ENCODE measurements around the gene UPF3B.
"Not testable (repeated sequence)": the region's sequence is repeated elsewhere in the genome, so short reads cannot be mapped to it uniquely, and the experiment has no call there.

The UPF3B gene, protein sequence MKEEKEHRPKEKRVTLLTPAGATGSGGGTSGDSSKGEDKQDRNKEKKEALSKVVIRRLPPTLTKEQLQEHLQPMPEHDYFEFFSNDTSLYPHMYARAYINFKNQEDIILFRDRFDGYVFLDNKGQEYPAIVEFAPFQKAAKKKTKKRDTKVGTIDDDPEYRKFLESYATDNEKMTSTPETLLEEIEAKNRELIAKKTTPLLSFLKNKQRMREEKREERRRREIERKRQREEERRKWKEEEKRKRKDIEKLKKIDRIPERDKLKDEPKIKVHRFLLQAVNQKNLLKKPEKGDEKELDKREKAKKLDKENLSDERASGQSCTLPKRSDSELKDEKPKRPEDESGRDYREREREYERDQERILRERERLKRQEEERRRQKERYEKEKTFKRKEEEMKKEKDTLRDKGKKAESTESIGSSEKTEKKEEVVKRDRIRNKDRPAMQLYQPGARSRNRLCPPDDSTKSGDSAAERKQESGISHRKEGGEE

DNA sequence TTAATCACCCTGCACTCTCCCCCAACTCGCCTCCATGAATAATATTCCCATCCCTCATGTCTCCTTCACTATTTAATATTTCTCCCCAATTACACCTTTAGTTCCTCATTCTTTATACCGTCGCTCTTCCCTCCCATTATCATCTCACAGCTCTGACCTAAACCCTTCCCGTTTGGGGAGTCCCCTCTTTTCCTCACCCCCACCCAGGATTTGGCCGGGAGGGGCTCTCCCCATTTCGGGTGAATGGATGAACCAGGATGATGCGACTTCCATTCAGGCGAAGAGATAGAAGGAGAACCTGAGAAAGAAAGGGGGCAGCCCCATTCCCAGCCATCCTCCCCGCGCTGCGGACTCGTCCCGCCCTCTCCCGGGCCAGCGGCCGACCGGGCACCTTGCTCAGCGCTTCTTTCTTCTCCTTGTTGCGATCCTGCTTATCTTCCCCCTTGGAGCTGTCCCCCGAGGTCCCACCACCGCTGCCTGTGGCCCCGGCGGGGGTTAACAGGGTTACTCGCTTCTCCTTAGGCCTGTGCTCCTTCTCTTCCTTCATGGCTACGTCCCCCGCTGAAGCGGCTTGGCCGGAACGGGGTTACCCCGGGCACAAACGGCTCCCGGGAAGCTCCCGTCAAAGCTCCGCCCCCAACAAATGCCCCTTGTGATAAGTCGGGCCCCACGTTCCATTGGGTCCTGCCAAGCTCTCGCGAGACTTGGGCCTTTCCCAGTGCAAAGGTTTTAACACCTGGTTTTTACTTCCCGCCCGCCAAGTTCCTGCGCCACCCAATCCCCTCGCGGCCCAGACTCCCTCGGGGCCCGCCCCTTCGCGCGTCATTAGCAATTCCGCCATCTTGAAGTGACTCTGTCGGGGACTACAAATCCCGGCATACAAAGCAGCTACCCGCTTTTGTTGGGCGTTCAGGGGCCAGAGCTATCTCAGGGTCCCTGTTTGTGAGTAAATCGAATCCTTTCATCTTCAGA lies at the start of gene UPF3B:
TSS of gene UPF3B (minus strand) at position 582 of the 972 bp plus-strand sequence. CDS start at position 547, 35 bp downstream.
- DNase-seq: peak; percentile 96

DNA sequence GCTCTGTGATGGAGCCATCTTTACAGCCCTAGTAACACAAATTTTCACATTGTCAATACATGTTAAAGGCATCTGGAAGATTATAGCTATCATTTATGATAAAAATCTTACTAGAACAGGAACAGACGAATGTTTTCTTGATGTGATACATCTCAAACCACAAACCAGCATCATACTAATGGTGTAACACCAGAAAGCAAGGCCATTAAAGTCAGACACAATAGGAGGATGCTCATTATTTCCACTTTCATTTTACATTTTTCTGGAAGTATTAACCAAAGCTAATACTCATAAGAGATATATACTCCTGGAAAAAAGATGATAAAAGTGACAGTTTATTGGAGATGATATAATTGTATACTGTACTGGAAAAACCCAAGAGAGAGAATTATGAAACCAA lies 48.2 kb upstream of the UPF3B start:
- DNase-seq: no peak

DNA sequence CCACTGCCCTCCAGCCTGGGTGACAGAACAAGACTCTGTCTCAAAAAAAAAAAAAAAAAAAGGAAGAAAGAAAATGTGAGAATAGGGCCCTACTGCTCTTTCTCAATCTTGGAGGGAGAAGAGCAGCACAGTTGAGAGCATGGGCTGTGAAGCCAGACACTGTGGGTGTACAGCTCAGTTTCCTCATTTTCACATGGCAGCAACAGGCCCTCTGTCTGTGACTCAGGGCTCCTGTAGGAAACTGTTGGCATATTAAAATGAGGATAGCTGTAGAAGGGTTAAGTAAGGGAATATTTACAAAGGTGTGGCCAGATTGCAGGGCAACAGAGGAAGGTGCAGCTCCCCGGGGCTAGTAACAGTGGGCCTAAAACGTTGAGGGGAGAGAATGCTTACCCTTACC lies 46.4 kb upstream of the UPF3B start:
- no peak for DNase-seq

DNA sequence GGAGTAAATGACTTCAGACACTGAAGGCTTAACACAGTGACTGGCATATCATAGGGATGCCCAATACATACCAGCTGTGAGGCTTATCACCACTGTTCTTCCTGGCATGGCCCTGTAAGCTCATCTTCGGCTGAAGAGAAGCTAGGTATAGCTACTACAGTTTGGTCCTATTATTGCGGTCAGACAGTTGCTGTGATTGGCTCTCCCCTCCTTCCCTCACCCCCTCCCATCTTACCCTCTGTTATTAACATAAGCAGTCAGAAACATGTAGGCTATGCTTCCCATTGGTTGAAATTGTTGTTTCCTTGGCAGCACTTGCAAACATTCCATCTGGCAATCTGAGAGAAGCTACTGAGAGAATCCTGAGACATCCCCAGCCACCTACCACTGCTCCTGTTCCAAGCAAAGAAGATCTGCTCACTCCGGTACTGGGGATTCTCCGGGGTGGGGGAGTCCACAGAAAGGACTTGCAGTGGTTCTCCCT lies 43.1 kb upstream of the UPF3B start, which contains the start of gene AKAP14:
TSS of gene AKAP14 (plus strand) at position 51 of the 484 bp plus-strand sequence. CDS start 7,331 bp downstream, outside the sequence.
- no peak for DNase-seq

DNA sequence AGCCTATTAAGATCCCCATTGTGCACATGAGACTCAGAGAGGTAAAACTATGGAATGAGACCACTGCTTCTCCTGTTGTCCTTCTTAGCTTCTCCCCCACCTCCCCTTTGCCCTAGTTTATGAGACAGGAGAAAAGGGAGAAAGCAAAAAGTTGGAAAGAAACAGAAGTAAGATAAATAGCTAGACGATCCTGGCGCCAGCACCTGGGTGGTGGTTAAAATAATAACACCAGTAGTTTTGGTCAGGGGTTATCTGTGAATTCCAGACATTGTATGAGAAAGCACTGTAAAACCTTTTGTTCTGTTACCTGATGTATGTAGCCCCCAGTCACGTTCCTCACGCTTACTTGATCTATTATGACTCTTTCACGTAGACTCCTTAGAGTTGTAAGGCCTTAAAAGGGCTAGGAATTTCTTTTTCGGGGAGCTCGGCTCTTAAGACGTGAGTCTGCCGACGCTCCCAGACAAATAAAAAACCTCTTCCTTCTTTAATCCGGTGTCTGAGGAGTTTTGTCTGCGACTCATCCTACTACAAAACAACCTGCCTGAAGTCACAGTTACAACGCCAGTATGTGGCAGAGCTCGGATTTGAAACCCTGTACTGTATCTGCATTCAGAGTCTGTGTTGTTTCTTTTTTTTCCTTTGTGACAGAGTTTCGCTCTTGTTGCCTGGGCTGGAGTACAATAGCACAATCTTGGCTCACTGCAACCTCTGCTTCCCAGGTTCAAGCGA lies 39.4 kb upstream of the UPF3B start:
- not testable (repeated sequence) for DNase-seq

DNA sequence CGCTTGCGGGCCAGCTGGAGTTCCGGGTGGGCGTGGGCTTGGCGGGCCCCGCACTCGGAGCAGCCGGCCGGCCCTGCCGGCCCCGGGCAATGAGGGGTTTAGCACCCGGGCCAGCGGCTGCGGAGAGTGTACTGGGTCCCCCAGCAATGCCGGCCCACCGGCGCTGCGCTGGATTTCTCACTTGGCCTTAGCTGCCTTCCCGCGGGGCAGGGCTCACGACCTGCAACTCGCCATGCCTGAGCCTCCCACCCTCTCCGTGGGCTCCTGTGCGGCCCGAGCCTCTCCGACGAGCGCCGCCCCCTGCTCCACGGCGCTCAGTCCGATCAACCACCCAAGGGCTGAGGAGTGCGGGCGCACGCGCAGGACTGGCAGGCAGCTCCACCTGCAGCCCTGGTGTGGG lies 37.9 kb upstream of the UPF3B start:
- not testable (repeated sequence) for DNase-seq

DNA sequence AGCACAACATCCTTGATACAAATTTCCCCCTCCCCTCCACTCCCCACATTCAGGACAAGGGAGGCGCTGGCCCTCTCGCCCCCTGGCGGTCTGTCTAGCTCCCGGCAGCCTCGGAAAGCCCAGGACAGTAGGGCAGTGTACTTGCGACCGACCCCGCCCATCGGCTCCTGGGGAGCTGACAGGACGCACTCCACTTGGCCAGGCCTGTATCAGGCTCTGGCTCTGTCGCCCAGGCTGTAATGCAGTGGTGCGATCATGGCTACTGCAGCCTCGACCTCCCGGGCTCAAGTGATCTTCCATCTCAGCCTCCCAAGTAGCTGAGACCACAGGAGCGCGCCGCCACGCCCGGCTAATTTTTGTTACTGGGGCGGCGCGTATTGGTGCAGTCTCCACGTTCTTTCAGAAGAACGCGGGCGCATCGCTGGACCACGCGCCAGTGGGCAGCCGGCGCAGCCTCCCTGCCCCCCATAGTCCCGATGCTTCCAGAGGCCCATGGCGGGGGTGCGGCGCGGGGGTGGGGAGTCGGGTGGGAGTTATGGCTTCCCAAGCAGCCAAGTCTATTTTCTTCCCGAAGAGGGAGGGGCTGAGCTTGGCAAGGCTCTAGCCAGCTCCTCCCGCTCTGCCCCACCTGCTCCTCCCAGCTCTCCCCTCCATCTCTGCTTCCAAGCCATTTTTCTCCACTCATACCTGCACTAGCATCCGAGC lies 35.1 kb upstream of the UPF3B start:
- DNase-seq: no peak

DNA sequence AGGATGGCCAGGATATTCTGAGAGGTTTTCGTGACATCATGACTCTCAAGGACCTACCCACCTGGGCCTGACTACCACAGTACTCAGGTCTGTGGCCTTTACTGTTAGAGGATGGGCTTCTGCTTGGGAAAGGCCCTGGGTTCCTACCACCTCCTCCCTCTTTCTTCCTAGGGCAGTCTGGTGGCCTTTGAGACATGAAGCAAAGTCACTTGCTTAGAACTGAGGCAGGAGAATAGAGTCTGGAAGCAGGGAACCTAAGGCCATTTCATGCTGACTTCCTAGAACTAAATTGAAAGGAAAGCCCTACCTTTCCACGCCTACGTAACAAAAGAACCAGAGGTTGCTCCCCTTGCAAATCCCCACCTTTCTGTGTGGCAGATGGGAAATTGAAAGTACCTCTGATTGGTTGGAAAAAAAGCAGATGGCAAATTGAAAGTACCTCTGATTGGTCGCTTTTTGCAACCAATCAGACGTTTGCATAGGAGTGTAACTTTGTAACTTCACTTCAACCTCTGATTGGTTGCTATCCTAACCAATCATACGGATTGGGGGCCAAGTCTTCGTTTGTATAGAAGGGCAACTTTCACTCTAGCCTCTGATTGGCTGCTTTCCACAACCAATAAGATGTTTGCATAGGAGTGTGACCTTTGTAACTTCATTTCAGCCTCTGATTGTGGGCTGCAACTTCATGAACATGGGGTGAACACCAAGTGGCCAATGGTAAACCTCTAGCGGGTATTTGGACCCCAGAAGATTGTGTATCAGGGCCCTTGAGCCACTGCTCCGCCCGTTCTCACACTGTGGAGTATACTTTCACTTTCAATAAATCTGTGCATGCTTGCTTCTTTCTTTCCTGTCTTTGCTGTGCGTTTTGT lies 33.0 kb upstream of the UPF3B start:
- no peak for DNase-seq

DNA sequence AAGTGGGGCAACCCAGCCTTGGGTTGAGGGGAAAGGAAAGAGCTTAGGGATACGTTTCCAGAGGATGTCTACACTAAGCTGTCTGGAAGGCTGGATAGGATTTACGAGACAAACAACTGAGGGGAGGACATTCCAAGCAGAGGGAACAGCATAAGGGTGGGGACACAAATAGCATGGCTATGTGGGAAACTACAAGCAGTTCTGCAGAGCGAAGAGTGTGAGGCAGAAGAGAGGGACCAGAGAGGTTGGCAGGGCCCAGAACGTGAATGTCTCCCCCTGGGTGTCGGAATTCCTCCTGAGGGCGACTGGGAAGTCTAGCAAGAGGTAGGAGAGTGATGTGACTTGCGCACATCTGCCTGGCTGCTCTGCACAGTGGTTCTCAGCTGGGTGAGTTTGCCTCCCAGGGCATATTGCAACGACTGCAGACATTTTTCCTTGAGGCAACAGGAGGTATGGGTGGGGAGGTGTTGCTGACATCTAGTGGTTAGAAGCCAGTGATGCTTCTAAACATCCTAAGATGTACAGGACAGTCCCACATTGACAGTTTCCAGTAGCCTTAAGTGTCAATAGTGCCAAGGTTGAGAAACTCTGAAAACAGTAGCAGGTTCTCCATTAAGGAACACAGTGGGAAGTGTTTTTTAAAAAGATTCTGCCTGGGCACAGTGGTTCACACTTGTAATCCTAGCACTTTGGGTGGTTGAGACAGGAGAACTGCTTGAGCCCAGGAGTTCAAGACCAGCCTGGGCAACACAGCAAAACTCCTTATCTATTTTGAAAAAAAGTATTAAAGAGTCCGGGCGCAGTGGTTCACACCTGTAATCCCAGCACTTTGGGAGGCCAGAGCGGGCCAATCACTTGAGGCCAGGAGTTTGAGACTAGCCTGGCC lies 28.0 kb upstream of the UPF3B start:
- DNase-seq: peak; percentile 41

DNA sequence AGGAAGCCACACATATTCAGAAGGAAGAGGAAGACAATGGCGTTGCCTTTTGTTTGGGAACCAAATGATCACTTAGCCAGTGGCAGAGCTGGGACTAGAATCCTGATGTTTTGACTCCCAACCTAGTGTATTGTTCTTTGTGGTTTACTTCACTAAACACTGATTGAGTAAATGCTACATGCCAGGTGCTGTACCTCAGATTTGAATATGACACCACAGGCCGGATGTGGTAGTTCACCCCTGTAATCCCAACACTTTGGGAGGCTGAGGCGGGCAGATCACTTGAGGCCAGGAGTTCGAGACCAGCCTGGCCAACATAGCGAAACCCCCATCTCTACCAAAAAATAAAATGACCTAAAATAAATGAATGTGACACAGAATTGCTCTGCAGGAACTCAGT lies 27.3 kb upstream of the UPF3B start:
- DNase-seq: no peak

DNA sequence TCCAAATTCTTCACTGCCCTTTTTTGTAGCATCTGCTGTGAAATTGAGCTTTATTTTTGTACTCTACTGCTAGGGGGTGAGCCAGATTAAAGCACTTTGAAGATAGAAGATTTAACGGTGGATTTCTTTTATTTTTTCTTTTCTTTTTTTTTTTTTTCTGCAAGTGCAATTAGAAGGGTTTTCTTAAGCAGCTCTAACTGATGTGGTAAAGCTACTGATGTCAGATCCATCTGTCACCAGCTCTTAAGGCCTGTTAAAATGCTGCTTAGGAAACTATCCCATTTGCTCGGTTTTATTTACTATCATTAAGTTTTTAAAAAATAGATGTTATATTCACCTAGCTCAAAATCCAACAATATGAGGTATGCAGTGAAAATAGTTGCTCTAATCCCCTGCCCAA lies 26.0 kb upstream of the UPF3B start:
- no peak for DNase-seq

DNA sequence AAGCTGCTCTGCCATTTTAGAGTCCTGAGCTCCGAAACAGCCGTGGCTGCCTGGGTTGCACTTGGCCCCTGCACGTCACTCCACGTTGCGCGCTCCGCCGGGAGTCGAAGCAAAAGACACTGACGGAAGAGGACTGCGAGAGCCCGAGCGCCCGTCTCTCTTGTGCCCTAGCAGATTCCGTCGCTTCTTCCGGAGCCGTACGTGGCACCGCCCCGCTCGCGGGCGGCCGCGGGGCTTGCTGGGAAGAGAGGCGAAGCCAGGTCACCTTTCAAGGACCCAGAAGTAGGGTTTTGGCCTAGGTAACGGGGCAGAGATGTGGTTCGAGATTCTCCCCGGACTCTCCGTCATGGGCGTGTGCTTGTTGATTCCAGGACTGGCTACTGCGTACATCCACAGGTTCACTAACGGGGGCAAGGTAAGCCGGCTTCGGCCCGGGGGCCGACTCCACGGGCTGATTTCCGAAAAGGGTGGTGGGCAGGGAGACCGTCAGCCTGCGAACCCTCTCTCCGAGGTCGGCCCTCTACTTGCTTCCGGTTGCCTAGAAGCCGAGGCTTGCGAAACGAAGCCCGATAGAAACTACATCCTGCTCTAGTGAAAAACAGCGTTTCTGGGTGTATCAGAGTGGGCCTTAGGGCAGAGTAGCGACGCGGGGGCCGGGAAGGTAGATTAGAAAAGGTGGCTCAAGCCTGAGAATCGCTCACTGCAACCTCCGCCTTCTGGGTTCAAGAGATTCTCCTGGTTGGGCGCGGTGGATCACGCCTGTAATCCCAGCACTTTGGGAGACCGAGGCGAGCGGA lies 19.0 kb upstream of the UPF3B start, which contains the start of the genes NDUFA1 and RNF113A:
TSS of gene NDUFA1 (plus strand) at position 234 of the 797 bp plus-strand sequence. CDS start at position 314, 80 bp downstream.
TSS of gene RNF113A (minus strand) at position 135 of the 797 bp plus-strand sequence. CDS start at position 15, 120 bp downstream.
- peak; percentile 77 for DNase-seq

DNA sequence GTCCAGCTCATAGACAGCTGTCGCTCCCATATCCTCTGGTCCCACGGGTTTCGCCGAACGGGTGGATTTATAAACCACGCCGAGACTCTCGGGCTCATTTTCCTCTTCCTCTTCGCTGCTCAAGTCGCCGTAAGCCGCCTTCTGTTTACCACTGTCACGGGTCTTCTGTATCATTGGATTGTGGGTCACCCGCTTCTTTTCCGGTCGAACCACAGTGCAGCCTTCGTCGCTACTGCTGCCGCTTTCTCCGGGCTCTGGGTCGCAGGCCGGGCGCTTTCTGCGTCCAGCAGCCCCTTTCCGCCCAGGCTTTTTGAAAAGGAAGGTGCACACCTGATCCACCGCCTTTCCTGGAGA lies 18.5 kb upstream of the UPF3B start:
- no peak for DNase-seq

DNA sequence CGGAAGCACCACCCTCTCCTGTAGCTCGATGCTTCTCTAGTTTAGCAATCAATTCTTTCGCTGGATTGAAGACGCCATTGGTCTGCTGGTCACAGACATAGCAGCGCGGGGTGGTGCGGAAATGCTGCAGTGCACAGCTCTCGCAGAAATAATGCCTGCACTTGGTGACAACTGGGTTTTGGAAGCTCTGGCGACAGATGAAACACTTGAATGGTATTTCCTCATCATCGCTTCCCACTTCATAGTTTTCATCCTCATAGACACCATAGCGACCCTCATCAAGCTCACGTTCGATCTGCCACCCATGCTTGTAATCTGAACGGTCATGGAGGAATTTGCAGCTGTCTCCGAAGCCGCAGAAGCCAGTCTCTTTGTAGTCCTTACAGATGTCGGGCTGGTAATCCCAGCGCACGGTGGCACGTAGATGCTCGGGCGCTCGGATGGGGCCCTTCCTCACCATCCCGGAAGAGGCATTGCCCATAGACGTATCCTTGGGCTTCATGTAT lies 17.9 kb upstream of the UPF3B start:
- DNase-seq: no peak

DNA sequence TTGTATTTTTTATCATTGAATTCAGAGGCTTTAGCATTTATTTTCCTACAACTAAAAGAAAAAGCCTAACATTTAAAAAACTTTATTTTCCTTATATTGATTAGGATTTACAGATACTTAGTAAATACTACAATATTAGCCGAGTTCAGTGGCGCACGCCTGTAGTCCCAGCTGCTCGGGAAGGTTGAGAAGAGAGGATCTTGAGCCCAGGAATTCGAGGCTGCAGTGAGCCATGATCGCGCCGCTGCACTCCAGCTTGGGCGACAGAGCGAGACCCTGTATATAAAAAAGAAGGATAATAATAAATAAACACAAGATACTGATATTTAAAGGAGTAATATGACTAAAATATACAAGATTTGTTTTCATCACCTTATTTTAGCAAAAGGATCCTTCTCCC lies 681 bp upstream of the UPF3B start:
- DNase-seq: no peak

DNA sequence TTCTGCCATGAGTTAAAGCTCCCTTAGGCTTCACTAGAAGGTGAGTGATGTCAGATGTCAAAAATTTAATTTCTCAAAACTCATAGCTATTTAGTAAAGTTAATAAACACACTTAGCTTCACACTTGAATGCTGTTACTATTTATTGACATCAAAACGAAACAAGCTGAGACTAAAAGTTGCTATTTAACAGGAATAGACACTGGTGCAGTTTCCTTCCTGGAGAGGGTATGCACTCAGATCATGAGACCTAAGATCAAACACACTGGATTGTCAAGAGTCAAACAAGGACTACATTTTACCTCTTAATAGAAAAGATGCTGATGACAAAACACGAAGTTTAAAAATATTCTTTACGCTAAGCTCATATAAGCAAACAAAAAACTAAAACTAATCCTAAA lies 18.9 kb downstream of the UPF3B start:
- no peak for DNase-seq

DNA sequence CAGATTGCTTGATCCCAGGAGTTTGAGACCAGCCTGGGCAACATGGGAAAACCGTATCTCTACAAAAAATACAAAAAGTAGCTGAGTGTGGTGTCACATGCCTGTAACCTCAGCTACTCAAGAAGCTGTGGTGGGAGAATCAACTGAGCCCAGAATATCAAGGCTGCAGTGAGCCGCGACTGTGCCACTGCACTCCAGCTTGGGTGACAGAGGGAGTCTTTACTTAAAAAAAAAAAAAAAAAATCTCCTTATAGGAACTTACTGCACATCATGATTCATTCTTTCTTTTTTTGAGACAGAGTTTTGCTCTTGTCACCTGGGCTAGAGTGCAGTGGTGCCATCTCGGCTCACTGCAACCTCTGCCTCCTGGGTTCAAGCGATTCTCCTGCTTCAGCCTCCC lies 24.3 kb downstream of the UPF3B start:
- DNase-seq: no peak

DNA sequence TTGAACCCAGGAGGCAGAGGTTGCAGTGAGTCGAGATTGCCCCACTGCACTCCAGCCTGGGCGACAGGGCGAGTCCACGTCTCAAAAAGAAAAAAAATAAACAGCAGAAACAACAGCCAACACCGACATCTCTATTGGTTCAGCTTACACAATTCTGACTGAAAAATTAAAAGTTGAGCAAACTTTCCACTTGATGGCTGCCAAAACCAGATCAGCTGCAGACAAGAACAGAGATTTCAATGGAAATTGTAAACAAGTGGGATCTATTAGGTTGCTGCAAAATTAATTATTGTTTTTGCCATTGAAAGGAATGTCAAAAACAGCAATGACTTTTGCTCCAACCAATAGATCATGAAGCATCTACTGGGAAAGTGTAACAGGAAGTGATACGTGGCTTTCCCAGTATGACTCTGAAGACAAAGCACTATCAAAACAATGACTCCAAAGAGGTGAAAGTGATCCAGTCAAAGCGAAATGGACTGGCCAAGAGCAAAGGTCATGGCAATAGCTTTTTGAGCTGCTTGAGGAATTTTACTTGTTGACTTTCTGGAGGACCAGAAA lies 26.3 kb downstream of the UPF3B start:
- DNase-seq: no peak
